HepG2 (cell line): ENCODE data around the gene ZNF773. TPM values are rescaled to one million over a fixed set of nuclear protein-coding genes. Genes with fewer than 3 reads are reported as not detected.
A peak's percentile ranks its signal among the peaks of the same experiment; 100 is the strongest.

Experiments used
- ATAC-seq: fragments of 200-7000 bp; cut with Tn5 transposase; 3 replicates; pipeline ENCODE4 v1.9.1; 2020; ENCODE audit warnings: mild to moderate bottlenecking, moderate library complexity
- BruUV-seq: library from RNA; stranded (reverse); fragments of 400-500 nt; replicated peaks from 2 replicates; lab custom pipeline; 2021; lab: Mats Ljungman, UMichigan
- CTCF ChIA-PET: fragments of 300-600 bp; formaldehyde crosslinking; extraction: SDS; loops from one replicate; lab custom pipeline; 2021; ENCODE audit warnings: low total read pairs, inconsistent platforms, low intra/inter-chr PET ratio; lab: Yijun Ruan, JAX
- POLR2A ChIA-PET: fragments of 350-600 bp; sonication (Branson Sonifier 250); formaldehyde crosslinking; loops from one replicate; lab custom pipeline; 2020; ENCODE audit warnings: antibody characterized with exemption, inconsistent platforms; lab: Yijun Ruan, JAX
- DNase-seq: peaks from one replicate; pipeline ENCODE4 v3.0.0-alpha.2; 2015; ENCODE audit warnings: low spot score
- FAIRE-seq: peaks from 3 replicates; lab custom pipeline; 2011; peaks lifted over from hg19 to GRCh38; lab: Jason Lieb, UNC
- H2AFZ ChIP-seq: one replicate; pipeline ENCODE4 v1.6.1; 2011; ENCODE audit warnings: low read length, inconsistent platforms
- H3K27ac ChIP-seq: fragments of 300-600 bp; 3 replicates; pipeline ENCODE4 v1.8.0; 2011; ENCODE audit warnings: mixed run types, mild to moderate bottlenecking, mixed read lengths, low read length, inconsistent platforms; ENCODE audit not compliant: insufficient read depth; ENCODE audit errors: extremely low read length
- H3K27me3 ChIP-seq, 2 experiments: fragments of 200-600 bp in 1 of 2; 2 replicates in 1 of 2; 3 replicates in 1 of 2; pipeline versions ENCODE4 v1.6.0 to v1.8.0; 2011; ENCODE audit warnings: low read length in 2 of 2, mild to moderate bottlenecking in 2 of 2, moderate library complexity in 2 of 2, inconsistent platforms in 1 of 2; ENCODE audit not compliant: insufficient read depth in 2 of 2, control insufficient read depth in 1 of 2
- H3K36me3 ChIP-seq, 2 experiments: fragments of 200-600 bp in 1 of 2; replicated peaks in 1 of 2; 2 replicates in 1 of 2; 3 replicates in 1 of 2; pipeline versions ENCODE4 v1.5.1 to v1.8.0; 2011; ENCODE audit warnings: low read length in 2 of 2, inconsistent platforms in 1 of 2; ENCODE audit not compliant: insufficient read depth in 2 of 2, control insufficient read depth in 1 of 2
- H3K4me1 ChIP-seq: 2 replicates; pipeline ENCODE4 v1.5.1; 2012; ENCODE audit warnings: low read length, inconsistent platforms; ENCODE audit not compliant: insufficient read depth
- H3K4me2 ChIP-seq: 2 replicates; pipeline ENCODE4 v1.6.0; 2011; ENCODE audit warnings: low read depth, low read length, inconsistent platforms
- H3K4me3 ChIP-seq, 3 experiments: fragments of 200-600 bp in 1 of 3; sonication (generic), shearing (Covaris generic) in 1 of 3; replicated peaks in 1 of 3; 2 replicates each; pipeline ENCODE4 v1.5.1; 2011 to 2016; ENCODE audit warnings: low read length in 3 of 3, inconsistent platforms in 2 of 3, low read depth in 2 of 3, mild to moderate bottlenecking in 2 of 3, control low read depth in 1 of 3, mixed read lengths in 1 of 3; ENCODE audit not compliant: insufficient read depth in 1 of 3
- H3K79me2 ChIP-seq: one replicate; pipeline ENCODE4 v1.6.1; 2011; ENCODE audit warnings: low read length, inconsistent platforms; ENCODE audit not compliant: insufficient read depth
- H3K9ac ChIP-seq: 2 replicates; pipeline ENCODE4 v1.6.0; 2011; ENCODE audit warnings: mild to moderate bottlenecking, low read depth, low read length, inconsistent platforms; ENCODE audit not compliant: insufficient read depth
- H3K9me3 ChIP-seq: 2 replicates; pipeline ENCODE4 v1.5.1; 2012; ENCODE audit warnings: mild to moderate bottlenecking, low read length
- H4K20me1 ChIP-seq: 2 replicates; pipeline ENCODE4 v1.6.0; 2011; ENCODE audit warnings: inconsistent platforms, mild to moderate bottlenecking, low read length, moderate library complexity; ENCODE audit not compliant: insufficient read depth
- CEBPB ChIP-seq: IDR thresholded peaks from 2 replicates; pipeline ENCODE4 v1.6.1; 2011; ENCODE audit warnings: low read depth, low read length, improper control_type of control experiment, borderline replicate concordance
- CTCF ChIP-seq: sonication (generic); formaldehyde crosslinking; IDR thresholded peaks from 2 replicates; pipeline ENCODE4 v1.5.0; 2020; ENCODE audit warnings: mild to moderate bottlenecking, missing genetic modification reagents, moderate library complexity
- KAT8 ChIP-seq: IDR thresholded peaks from 2 replicates; pipeline ENCODE4 v1.6.1; 2016; ENCODE audit warnings: missing genetic modification reagents, missing compliant biosample characterization
- NONO ChIP-seq, 2 experiments: fragments of 450-650 bp in 1 of 2; sonication (generic) in 1 of 2; formaldehyde crosslinking in 1 of 2; IDR thresholded peaks in 1 of 2; conservative IDR thresholded peaks in 1 of 2; 2 replicates each; pipeline versions ENCODE4 v1.6.1 to v1.8.0; 2017 to 2022; ENCODE audit warnings: mild to moderate bottlenecking in 1 of 2, missing genetic modification reagents in 1 of 2, moderate library complexity in 1 of 2
- RAD21 ChIP-seq: fragments of 450-650 bp; formaldehyde crosslinking; IDR thresholded peaks from 2 replicates; pipeline ENCODE4 v1.5.0; 2020; ENCODE audit warnings: mild to moderate bottlenecking
- SMC3 ChIP-seq: IDR thresholded peaks from 2 replicates; pipeline ENCODE4 v1.6.1; 2011; ENCODE audit warnings: low read length, improper control_type of control experiment
- STAG1 ChIP-seq: sonication (generic); formaldehyde crosslinking; IDR thresholded peaks from 2 replicates; pipeline ENCODE4 v1.4.0; 2020; ENCODE audit warnings: missing genetic modification reagents
- STAT6 ChIP-seq: sonication (generic); formaldehyde crosslinking; IDR thresholded peaks from 2 replicates; pipeline ENCODE4 v1.4.0; 2020; ENCODE audit warnings: missing genetic modification reagents, mild to moderate bottlenecking, borderline replicate concordance
- THAP11 ChIP-seq: IDR thresholded peaks from 2 replicates; pipeline ENCODE4 v1.6.1; 2016; ENCODE audit warnings: missing biosample characterization, missing genetic modification reagents
- ZNF564 ChIP-seq: sonication (generic); formaldehyde crosslinking; IDR thresholded peaks from 2 replicates; pipeline ENCODE4 v1.8.1; 2023; ENCODE audit warnings: mild to moderate bottlenecking, missing genetic modification reagents
- ZNF605 ChIP-seq: sonication (generic); formaldehyde crosslinking; IDR thresholded peaks from 2 replicates; pipeline ENCODE4 v1.8.0; 2022; ENCODE audit warnings: mild to moderate bottlenecking, missing genetic modification reagents
- ZSCAN25 ChIP-seq: sonication (generic); formaldehyde crosslinking; IDR thresholded peaks from 2 replicates; pipeline ENCODE4 v1.8.0; 2022; ENCODE audit warnings: mild to moderate bottlenecking, missing genetic modification reagents
- WGBS: methylation state at CpG from one replicate; pipeline ENCODE4 v1.1.6; 2017; ENCODE audit warnings: low lambda C conversion rate; 5-methylcytosine and 5-hydroxymethylcytosine counted together
- in situ Hi-C: cut with HindIII; loops from 2 replicates; pipeline ENCODE4 v1.10.0; 2017; ENCODE audit warnings: low pct_unique_long_range_greater_than_20kb; ENCODE audit not compliant: extremely low pct_ligation_motif_present
- intact Hi-C: fragments of 100-400 bp; cut with micrococcal nuclease; formaldehyde crosslinking; loops from one replicate; pipeline ENCODE4 v1.10.0; 2022; ENCODE audit not compliant: unreplicated experiment
- polyA plus RNA-seq, 8 experiments: library from polyadenylated mRNA; depleted of rRNA in 3 of 8; stranded (reverse) in 7 of 8; unstranded in 1 of 8; fragments of >200 nt; fragmentation: Illumina TruSeq in 4 of 8; extraction: Trizol in 4 of 8; gene quantifications; 2 replicates each; pipeline versions ENCODE4 v1.2.1 to v1.2.3, GENCODE V29; 2011 to 2016; ENCODE audit warnings: low read depth in 4 of 8, missing spikeins in 1 of 8, mixed read lengths in 1 of 8; ENCODE audit not compliant: insufficient read depth in 1 of 8
- total RNA-seq, 5 experiments: library from RNA; depleted of rRNA; stranded (reverse); fragments of >200 nt; fragmentation: Illumina TruSeq; extraction: Trizol; gene quantifications; 2 replicates each; pipeline ENCODE4 v1.2.3, GENCODE V29; 2016; ENCODE audit warnings: low read depth in 1 of 5

Gene ZNF773
- total and polyA plus RNA-seq, 2 of the 13 experiments (the other 11 are each of a cell fraction or from before 2014, with no cell fraction given): 5.7 to 6.7 TPM

GRCh38 chr19:57452307-57452706, 47.4 kb upstream of the ZNF773 start:
- BruUV-seq: no TSS peak
- no peaks in the 10 kb centered on the region for H3K79me2 ChIP-seq
- 100% methylated on average over 3 of the region's 3 CpGs for WGBS
- POLR2A ChIA-PET: no interaction called here
- no peaks in the 10 kb centered on the region; a peak in 1 of 5 replicates for H3K36me3 ChIP-seq
- no peak for FAIRE-seq
- intact Hi-C loops (no loop called here), in situ Hi-C loops (no loop called here)
- no peak overlapping the region for H2AFZ ChIP-seq
- no peak overlapping the region for H3K27ac ChIP-seq
- CTCF ChIA-PET: no interaction called here
- TF ChIP-seq ZSCAN25 (CRISPR knock-in tag) (no peak), ZNF564 (CRISPR knock-in tag) (peak; percentile 96), CEBPB (peak; percentile 76)
- no peak for DNase-seq
- no peaks in the 10 kb centered on the region for H3K4me1 ChIP-seq
- no peaks in the 10 kb centered on the region for H4K20me1 ChIP-seq
- no peak for ATAC-seq
- H3K9me3 ChIP-seq: no peaks in the 10 kb centered on the region
- no peak overlapping the region for H3K9ac ChIP-seq
- H3K4me2 ChIP-seq: no peak overlapping the region
- no peaks in the 10 kb centered on the region for H3K27me3 ChIP-seq
- no peak overlapping the region for H3K4me3 ChIP-seq

- Histone ChIP-seq H3K9ac (no peak overlapping the region), H3K27me3 (no peaks in the 10 kb centered on the region), H3K4me3 (no peak overlapping the region), H4K20me1 (no peaks in the 10 kb centered on the region), H3K4me1 (no peaks in the 10 kb centered on the region)
- FAIRE-seq: peak; percentile 79
- 57% methylated on average over 5 of the region's 5 CpGs for WGBS
- in situ Hi-C loops: no loop called here
- intact Hi-C loops: loop anchor here (5.0 kb wide), 1 partner anchor 436 kb away; no protein-coding TSS in a partner anchor
- peak; percentile 91 for TF ChIP-seq STAG1 (CRISPR knock-in tag)
- no peak for TF ChIP-seq NONO (IDR thresholded peaks at IDR 0.05)
- peak; percentile 21; the same call in 1 of the 2 replicates for TF ChIP-seq NONO (CRISPR knock-in tag; conservative IDR thresholded peaks at IDR 0.05)
- TF ChIP-seq KAT8: 0 out of 2 replicates have a peak, but pooled peaks have one; percentile 12
- peak; percentile 79; the same call in 1 of the 2 replicates for TF ChIP-seq THAP11
- TF ChIP-seq SMC3: peak; percentile 72
- peak; percentile 74 for TF ChIP-seq RAD21 (CRISPR knock-in tag)
- no peak for TF ChIP-seq ZNF605
- no peak for TF ChIP-seq STAT6 (CRISPR knock-in tag)
- TF ChIP-seq CTCF: peak; percentile 83
- TF ChIP-seq, all 625 proteins: peak for 7
- peak; percentile 57 for DNase-seq
- Histone ChIP-seq H3K4me2 (no peak overlapping the region), H3K27ac (no peak overlapping the region), H3K79me2 (peaks cover 4% of the 10 kb centered on the region), H2AFZ (no peak overlapping the region), H3K9me3 (no peaks in the 10 kb centered on the region), H3K36me3 (peaks cover 0 to 3% of the 10 kb centered on the region in 2 experiments; a peak in 2 of 5 replicates)
- ATAC-seq: peak; percentile 96
- POLR2A ChIA-PET: no interaction called here
- no TSS peak for BruUV-seq
- CTCF ChIA-PET: interaction anchor here (1.3 kb wide), 1 partner anchor 689 kb away, joined by 6 read pairs; no protein-coding TSS in a partner anchor
Measured at GRCh38 chr19:57465680-57466381, 33.9 kb upstream of the ZNF773 start.
